T-helper 2 cell treated with Interferon-gamma antibody and Interleukin-4, amounts not matched to agents 5 μg/mL and 100 μg/mL, for 36 hours (primary cell): ENCODE measurements around the gene THBS2.
"Not testable (repeated sequence)": the region's sequence is repeated elsewhere in the genome, so short reads cannot be mapped to it uniquely, and the experiment has no call there.

Experiments used
- DNase-seq: peaks from one replicate; pipeline ENCODE4 v3.0.0; 2021; ENCODE audit warnings: low spot score
- H3K27ac Mint-ChIP-seq: one replicate; pipeline ENCODE4 v1.8.0; 2021; ENCODE audit warnings: mild to moderate bottlenecking, mixed read lengths
- H3K27me3 Mint-ChIP-seq: one replicate; pipeline ENCODE4 v1.8.0; 2021; ENCODE audit warnings: low read depth, mixed read lengths
- H3K36me3 Mint-ChIP-seq: one replicate; pipeline ENCODE4 v1.8.0; 2021; ENCODE audit warnings: low read depth, mixed read lengths
- H3K4me1 Mint-ChIP-seq: one replicate; pipeline ENCODE4 v1.8.0; 2021; ENCODE audit warnings: low read depth, mixed read lengths
- H3K4me3 Mint-ChIP-seq: one replicate; pipeline ENCODE4 v1.8.0; 2022; ENCODE audit warnings: mild to moderate bottlenecking, moderate library complexity, mixed read lengths
- H3K9me3 Mint-ChIP-seq: one replicate; pipeline ENCODE4 v1.8.0; 2021; ENCODE audit warnings: mixed read lengths

Gene THBS2

DNA sequence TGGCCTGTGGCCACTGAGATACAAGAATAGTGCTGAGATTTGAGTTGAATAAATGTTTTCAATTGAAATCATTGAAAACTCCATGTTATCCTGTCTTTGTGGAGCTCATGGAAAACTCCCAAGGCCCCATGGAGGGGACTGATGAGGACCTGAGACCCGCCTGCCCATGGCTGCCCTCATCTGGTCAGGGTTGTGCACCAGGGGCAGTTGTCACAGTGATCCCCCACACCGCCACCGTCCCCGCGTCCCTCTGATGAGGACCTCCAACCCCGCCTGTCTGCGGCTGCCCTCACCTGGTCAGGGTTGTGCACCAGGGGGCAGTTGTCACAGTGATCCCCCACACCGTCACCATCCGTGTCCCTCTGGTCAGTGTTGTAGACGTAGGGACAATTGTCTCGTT lies 27.8 kb downstream of the THBS2 start:
- Mint-ChIP-seq H3K4me3 (no peak overlapping the region), H3K27me3 (no peaks in the 10 kb centered on the region), H3K36me3 (no peaks in the 10 kb centered on the region), H3K9me3 (no peaks in the 10 kb centered on the region), H3K4me1 (no peaks in the 10 kb centered on the region), H3K27ac (no peak overlapping the region)
- no peak for DNase-seq

DNA sequence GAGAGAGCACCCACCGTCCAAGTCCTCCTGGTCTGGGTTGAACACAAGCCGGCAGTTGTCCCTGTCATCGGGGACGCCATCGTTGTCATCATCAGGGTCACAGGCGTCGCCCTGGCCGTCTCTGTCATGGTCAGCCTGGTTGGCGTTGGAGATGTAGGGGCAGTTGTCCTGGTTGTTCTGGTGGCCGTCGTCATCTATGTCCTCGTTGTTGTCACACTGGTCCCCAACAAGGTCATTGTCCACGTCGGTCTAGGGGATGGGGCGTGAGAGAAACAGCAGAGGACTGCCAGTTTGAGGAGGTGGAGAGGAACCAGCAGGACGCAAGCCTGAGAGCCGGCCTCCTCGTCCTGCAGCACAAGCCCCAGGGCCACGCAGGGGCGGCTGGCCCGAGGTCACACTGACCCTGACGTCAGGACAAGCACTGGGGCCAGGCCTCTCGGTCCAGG lies 28.5 kb downstream of the THBS2 start:
- H3K27ac Mint-ChIP-seq = no peak overlapping the region
- no peaks in the 10 kb centered on the region for H3K27me3 Mint-ChIP-seq
- H3K4me1 Mint-ChIP-seq = no peaks in the 10 kb centered on the region
- H3K4me3 Mint-ChIP-seq = no peak overlapping the region
- DNase-seq = no peak
- H3K9me3 Mint-ChIP-seq = no peaks in the 10 kb centered on the region
- no peaks in the 10 kb centered on the region for H3K36me3 Mint-ChIP-seq

GRCh38 chr6:169224716-169225115 lies 28.9 kb downstream of the THBS2 start:
- Mint-ChIP-seq H3K27me3 (no peaks in the 10 kb centered on the region), H3K4me3 (no peak overlapping the region), H3K27ac (no peak overlapping the region), H3K36me3 (no peaks in the 10 kb centered on the region), H3K9me3 (no peaks in the 10 kb centered on the region), H3K4me1 (no peaks in the 10 kb centered on the region)
- no peak for DNase-seq

GRCh38 chr6:169224185-169224695 lies 29.4 kb downstream of the THBS2 start:
- no peak for DNase-seq
- Mint-ChIP-seq H3K27ac (no peak overlapping the region), H3K4me1 (no peaks in the 10 kb centered on the region)

DNA sequence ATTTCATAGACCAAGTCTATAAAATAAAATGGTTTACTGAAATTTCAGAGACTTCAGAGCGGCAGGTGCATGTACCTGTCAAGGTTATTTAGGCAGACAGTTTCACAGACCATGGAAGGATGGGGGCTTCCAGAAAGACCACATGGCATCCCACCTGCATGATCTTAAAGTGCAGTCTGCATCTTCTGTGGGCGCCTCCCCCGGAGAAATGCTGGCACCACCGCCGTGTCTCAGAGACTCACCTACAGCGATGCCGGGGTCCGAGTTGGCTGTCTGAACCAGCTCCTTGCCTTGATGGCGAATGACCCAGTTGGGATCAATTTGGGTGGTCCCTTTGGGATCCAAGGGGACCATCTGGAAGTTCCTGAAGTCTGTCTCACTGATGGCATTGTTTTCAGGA lies 30.6 kb downstream of the THBS2 start:
- no peaks in the 10 kb centered on the region for H3K4me1 Mint-ChIP-seq
- H3K9me3 Mint-ChIP-seq = peaks cover 5% of the 10 kb centered on the region
- no peak for DNase-seq
- no peak overlapping the region for H3K4me3 Mint-ChIP-seq
- no peaks in the 10 kb centered on the region for H3K36me3 Mint-ChIP-seq
- H3K27me3 Mint-ChIP-seq = no peaks in the 10 kb centered on the region
- no peak overlapping the region for H3K27ac Mint-ChIP-seq

More at GRCh38 chr6:169224185-169224695, 29.4 kb downstream of the THBS2 start:
- Mint-ChIP-seq H3K4me3 (no peak overlapping the region), H3K36me3 (no peaks in the 10 kb centered on the region), H3K27me3 (no peaks in the 10 kb centered on the region), H3K9me3 (no peaks in the 10 kb centered on the region)

DNA sequence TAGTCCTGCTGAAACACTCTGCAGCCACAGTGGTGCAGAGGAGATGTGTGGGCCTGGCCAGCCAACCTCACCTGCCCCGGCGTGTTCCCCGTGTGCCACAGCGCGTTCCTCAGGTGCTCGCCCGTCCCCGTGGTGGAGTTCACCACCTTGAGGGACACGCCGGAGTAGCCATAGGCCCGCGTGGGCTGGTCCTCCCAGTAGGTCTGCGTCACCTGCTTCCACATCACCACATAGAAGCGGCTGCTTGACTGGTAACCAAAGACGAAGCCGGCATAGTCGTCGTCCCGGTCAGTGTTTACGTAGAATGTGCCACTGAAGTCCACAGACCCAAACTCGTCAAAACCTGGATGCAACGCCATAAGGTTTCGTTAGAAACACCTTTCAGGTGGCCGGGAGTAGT lies 31.5 kb downstream of the THBS2 start:
- no peak overlapping the region for H3K4me3 Mint-ChIP-seq
- no peaks in the 10 kb centered on the region for H3K4me1 Mint-ChIP-seq

GRCh38 chr6:169221264-169221663 lies 32.4 kb downstream of the THBS2 start:
- H3K4me3 Mint-ChIP-seq = no peak overlapping the region
- no peaks in the 10 kb centered on the region for H3K27me3 Mint-ChIP-seq
- H3K27ac Mint-ChIP-seq = no peak overlapping the region
- H3K9me3 Mint-ChIP-seq = peaks cover 5% of the 10 kb centered on the region
- H3K36me3 Mint-ChIP-seq = no peaks in the 10 kb centered on the region
- no peak for DNase-seq
- H3K4me1 Mint-ChIP-seq = no peaks in the 10 kb centered on the region

More for the DNA sequence above, 31.5 kb downstream of the THBS2 start:
- H3K27ac Mint-ChIP-seq = no peak overlapping the region
- no peaks in the 10 kb centered on the region for H3K36me3 Mint-ChIP-seq
- peaks cover 5% of the 10 kb centered on the region for H3K9me3 Mint-ChIP-seq
- no peaks in the 10 kb centered on the region for H3K27me3 Mint-ChIP-seq
- no peak for DNase-seq

- no peak overlapping the region for H3K27ac Mint-ChIP-seq
- peaks cover under 1% of the 10 kb centered on the region for H3K4me1 Mint-ChIP-seq
- H3K27me3 Mint-ChIP-seq = no peaks in the 10 kb centered on the region
- H3K36me3 Mint-ChIP-seq = no peaks in the 10 kb centered on the region
- DNase-seq = no peak
- H3K9me3 Mint-ChIP-seq = peaks cover 5% of the 10 kb centered on the region
- H3K4me3 Mint-ChIP-seq = no peak overlapping the region
Observed at GRCh38 chr6:169220068-169220964, 33.3 kb downstream of the THBS2 start.

DNA sequence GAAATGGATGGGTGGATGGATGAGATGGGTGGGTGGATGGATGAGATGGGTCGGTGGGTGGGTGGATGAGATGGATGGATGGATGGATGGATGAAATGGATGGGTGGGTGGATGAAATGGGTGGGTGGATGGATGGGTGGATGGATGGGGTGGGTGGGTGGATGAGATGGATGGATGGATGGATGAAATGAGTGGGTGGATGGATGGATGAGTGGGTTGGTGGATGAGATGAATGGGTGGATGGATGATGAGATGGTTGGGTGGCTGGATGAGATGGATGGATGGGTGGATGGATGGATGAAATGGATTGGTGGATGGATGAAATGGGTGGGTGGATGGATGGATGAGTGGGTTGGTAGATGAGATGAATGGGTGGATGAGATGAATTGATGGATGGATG lies 35.7 kb downstream of the THBS2 start:
- DNase-seq = no peak
- Mint-ChIP-seq H3K9me3 (peaks cover 5% of the 10 kb centered on the region), H3K4me3 (no peak overlapping the region), H3K27ac (no peak overlapping the region), H3K27me3 (no peaks in the 10 kb centered on the region), H3K4me1 (peaks cover 2% of the 10 kb centered on the region), H3K36me3 (no peaks in the 10 kb centered on the region)

GRCh38 chr6:169216830-169217229 lies 36.8 kb downstream of the THBS2 start:
- Mint-ChIP-seq H3K27ac (no peak overlapping the region), H3K4me1 (peaks cover 7% of the 10 kb centered on the region), H3K9me3 (peaks cover 10% of the 10 kb centered on the region), H3K36me3 (peaks cover 2% of the 10 kb centered on the region), H3K27me3 (no peaks in the 10 kb centered on the region), H3K4me3 (no peak overlapping the region)
- no peak for DNase-seq

- DNase-seq = no peak
- peaks cover 7% of the 10 kb centered on the region for H3K36me3 Mint-ChIP-seq
- no peak overlapping the region for H3K27ac Mint-ChIP-seq
- peaks cover 16% of the 10 kb centered on the region for H3K9me3 Mint-ChIP-seq
- no peaks in the 10 kb centered on the region for H3K27me3 Mint-ChIP-seq
- no peak overlapping the region for H3K4me3 Mint-ChIP-seq
- H3K4me1 Mint-ChIP-seq = peaks cover 13% of the 10 kb centered on the region
Observed at GRCh38 chr6:169215201-169215681, 38.4 kb downstream of the THBS2 start.

GRCh38 chr6:169214789-169215188 lies 38.9 kb downstream of the THBS2 start:
- DNase-seq, H3K4me3 Mint-ChIP-seq, H3K27me3 Mint-ChIP-seq, H3K27ac Mint-ChIP-seq, H3K36me3 Mint-ChIP-seq: not testable (repeated sequence)
- Mint-ChIP-seq H3K9me3 (peaks cover 18% of the 10 kb centered on the region), H3K4me1 (peaks cover 13% of the 10 kb centered on the region)

DNA sequence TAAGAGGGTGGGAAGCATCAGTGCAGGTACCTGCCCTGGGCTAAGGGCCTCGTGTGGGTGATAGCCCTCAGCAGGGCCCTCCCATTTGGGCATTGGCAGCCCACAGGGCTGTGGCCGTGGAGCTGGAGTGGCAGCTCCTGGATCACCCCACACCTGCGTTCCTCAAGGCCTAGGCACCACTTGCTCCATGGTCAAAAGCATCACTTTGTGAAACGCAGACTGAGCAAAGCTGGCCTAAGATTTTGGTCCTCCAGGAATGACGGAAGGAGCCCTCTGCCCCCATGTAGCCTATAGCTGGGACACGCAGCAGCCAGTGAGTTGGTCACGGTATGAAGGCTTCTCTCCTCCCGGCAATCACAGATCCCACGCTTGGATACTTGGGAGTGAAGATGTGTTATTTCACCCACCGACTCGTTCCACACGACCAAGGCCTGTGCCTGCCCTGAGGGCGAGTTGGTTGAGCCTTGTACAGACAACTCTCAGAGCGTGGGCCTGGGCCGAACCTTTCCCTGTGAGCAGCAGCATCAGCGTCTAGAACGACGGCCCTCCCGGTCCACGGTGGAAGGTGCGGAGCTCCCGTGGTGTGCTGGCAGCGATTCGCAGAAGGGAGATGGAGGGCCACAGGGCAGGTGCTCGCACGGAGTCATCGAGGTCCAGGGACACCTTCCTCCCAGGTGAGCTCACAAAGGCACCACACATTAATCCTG lies 39.7 kb downstream of the THBS2 start:
- H3K9me3 Mint-ChIP-seq = peaks cover 25% of the 10 kb centered on the region
- H3K27me3 Mint-ChIP-seq = peaks cover 1% of the 10 kb centered on the region
- peaks cover 7% of the 10 kb centered on the region for H3K36me3 Mint-ChIP-seq
- no peak overlapping the region for H3K27ac Mint-ChIP-seq
- H3K4me3 Mint-ChIP-seq = no peak overlapping the region
- no peak for DNase-seq
- H3K4me1 Mint-ChIP-seq = peaks cover 13% of the 10 kb centered on the region
